Measurements from ENCODE around the gene NAV2.
"Not testable (repeated sequence)": the region's sequence is repeated elsewhere in the genome, so short reads cannot be mapped to it uniquely, and the experiment has no call there.

DNA sequence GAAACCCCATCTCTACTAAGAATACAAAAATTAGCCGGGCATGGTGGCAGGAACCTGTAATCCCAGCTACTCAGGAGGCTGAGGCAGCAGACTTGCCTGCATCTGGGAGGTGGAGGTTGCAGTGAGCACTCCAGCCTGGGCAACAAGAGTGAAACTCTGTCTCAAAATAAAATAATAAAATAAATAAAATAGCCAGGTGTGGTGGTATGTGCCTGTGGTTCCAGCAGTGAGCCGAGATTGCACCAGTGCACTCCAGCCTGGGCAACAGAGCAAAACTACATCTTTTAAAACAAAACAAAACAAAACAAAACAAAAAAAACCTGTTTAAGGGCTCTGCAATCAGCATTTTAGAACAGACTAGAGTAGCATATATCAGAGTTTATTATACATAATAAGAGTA lies 214.8 kb downstream of the NAV2 start:
- TF ChIP-seq, protein P1, sequence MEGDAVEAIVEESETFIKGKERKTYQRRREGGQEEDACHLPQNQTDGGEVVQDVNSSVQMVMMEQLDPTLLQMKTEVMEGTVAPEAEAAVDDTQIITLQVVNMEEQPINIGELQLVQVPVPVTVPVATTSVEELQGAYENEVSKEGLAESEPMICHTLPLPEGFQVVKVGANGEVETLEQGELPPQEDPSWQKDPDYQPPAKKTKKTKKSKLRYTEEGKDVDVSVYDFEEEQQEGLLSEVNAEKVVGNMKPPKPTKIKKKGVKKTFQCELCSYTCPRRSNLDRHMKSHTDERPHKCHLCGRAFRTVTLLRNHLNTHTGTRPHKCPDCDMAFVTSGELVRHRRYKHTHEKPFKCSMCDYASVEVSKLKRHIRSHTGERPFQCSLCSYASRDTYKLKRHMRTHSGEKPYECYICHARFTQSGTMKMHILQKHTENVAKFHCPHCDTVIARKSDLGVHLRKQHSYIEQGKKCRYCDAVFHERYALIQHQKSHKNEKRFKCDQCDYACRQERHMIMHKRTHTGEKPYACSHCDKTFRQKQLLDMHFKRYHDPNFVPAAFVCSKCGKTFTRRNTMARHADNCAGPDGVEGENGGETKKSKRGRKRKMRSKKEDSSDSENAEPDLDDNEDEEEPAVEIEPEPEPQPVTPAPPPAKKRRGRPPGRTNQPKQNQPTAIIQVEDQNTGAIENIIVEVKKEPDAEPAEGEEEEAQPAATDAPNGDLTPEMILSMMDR (conservative IDR thresholded peaks at IDR 0.05; ENCODE audit: low read depth in 2 of 2) = not testable (repeated sequence)
- TF ChIP-seq CREB1 (CRISPR knock-in tag; IDR thresholded peaks at IDR 0.05; ENCODE audit: low read depth); EZH2phosphoT487 (IDR thresholded peaks at IDR 0.05; ENCODE audit: unreplicated experiment): not testable (repeated sequence)
- TF ChIP-seq, protein P2, sequence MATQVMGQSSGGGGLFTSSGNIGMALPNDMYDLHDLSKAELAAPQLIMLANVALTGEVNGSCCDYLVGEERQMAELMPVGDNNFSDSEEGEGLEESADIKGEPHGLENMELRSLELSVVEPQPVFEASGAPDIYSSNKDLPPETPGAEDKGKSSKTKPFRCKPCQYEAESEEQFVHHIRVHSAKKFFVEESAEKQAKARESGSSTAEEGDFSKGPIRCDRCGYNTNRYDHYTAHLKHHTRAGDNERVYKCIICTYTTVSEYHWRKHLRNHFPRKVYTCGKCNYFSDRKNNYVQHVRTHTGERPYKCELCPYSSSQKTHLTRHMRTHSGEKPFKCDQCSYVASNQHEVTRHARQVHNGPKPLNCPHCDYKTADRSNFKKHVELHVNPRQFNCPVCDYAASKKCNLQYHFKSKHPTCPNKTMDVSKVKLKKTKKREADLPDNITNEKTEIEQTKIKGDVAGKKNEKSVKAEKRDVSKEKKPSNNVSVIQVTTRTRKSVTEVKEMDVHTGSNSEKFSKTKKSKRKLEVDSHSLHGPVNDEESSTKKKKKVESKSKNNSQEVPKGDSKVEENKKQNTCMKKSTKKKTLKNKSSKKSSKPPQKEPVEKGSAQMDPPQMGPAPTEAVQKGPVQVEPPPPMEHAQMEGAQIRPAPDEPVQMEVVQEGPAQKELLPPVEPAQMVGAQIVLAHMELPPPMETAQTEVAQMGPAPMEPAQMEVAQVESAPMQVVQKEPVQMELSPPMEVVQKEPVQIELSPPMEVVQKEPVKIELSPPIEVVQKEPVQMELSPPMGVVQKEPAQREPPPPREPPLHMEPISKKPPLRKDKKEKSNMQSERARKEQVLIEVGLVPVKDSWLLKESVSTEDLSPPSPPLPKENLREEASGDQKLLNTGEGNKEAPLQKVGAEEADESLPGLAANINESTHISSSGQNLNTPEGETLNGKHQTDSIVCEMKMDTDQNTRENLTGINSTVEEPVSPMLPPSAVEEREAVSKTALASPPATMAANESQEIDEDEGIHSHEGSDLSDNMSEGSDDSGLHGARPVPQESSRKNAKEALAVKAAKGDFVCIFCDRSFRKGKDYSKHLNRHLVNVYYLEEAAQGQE (IDR thresholded peaks at IDR 0.05; ENCODE audit: unreplicated experiment) = not testable (repeated sequence)

Data from GM23338 (cell line).